ENCODE data around the gene LRRIQ1. TPM values are rescaled to one million over a fixed set of nuclear protein-coding genes. Genes with fewer than 3 reads are reported as not detected.
A peak's percentile ranks its signal among the peaks of the same experiment; 100 is the strongest.

LRRIQ1 gene
- total and polyA plus RNA-seq, 2 experiments from 2014 or later: 1.4 to 4.0 TPM

DNA sequence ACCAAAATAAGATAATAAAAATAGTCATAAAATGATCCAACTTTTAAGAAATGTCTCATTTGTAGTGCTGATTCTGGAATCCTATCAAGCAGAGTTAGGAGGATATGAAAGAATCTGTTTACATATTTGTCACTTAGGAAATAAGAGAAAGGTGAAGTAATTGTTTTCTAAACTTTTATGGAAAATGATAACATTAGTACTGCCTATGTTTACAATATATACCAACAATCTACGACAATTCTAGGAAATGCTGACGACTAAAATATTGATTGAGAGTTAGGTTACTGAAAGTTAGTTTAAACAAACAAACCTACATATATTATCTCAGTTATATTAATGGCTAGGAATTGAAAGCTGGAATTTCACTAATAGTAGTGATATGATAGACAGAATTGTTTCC is 18.1 kb upstream of the LRRIQ1 start (continued):
- TF ChIP-seq EZH2phosphoT487 (IDR thresholded peaks at IDR 0.05; ENCODE audit: unreplicated experiment) (no peak), CREB1 (CRISPR knock-in tag; IDR thresholded peaks at IDR 0.05; ENCODE audit: low read depth) (no peak), EZH2 (IDR thresholded peaks at IDR 0.05; ENCODE audit: low read depth, unreplicated experiment) (no peak), POLR2AphosphoS5 (IDR thresholded peaks at IDR 0.05; ENCODE audit: low read depth) (no peak), ZNF331 (CRISPR knock-in tag; IDR thresholded peaks at IDR 0.05; ENCODE audit: low read depth) (no peak)
- TF ChIP-seq, protein P1, sequence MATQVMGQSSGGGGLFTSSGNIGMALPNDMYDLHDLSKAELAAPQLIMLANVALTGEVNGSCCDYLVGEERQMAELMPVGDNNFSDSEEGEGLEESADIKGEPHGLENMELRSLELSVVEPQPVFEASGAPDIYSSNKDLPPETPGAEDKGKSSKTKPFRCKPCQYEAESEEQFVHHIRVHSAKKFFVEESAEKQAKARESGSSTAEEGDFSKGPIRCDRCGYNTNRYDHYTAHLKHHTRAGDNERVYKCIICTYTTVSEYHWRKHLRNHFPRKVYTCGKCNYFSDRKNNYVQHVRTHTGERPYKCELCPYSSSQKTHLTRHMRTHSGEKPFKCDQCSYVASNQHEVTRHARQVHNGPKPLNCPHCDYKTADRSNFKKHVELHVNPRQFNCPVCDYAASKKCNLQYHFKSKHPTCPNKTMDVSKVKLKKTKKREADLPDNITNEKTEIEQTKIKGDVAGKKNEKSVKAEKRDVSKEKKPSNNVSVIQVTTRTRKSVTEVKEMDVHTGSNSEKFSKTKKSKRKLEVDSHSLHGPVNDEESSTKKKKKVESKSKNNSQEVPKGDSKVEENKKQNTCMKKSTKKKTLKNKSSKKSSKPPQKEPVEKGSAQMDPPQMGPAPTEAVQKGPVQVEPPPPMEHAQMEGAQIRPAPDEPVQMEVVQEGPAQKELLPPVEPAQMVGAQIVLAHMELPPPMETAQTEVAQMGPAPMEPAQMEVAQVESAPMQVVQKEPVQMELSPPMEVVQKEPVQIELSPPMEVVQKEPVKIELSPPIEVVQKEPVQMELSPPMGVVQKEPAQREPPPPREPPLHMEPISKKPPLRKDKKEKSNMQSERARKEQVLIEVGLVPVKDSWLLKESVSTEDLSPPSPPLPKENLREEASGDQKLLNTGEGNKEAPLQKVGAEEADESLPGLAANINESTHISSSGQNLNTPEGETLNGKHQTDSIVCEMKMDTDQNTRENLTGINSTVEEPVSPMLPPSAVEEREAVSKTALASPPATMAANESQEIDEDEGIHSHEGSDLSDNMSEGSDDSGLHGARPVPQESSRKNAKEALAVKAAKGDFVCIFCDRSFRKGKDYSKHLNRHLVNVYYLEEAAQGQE (IDR thresholded peaks at IDR 0.05; ENCODE audit: unreplicated experiment): no peak

DNA sequence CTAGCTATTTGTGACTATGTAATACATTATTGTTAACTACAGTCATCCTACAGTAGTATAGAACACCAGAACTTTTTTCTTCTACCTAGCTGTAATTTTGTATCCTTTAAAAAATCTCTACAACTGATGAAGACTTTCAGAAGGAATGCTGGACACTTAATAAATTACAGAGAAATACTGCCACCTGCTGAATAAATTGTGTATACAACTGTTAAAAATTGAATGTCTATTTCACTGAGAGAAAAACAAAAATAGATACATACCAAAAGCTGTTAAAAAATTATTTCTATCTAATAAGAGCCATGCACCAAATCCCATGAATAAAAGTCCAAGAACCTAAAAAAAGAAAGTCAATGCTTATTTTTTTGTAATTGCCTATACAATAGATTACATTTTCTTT is 6.7 kb upstream of the LRRIQ1 start:
- Mint-ChIP-seq H3K4me1 (no peaks in the 10 kb centered on the region), H3K4me3 (no peak overlapping the region), H3K27me3 (ENCODE audit: insufficient read depth, low read depth, poor library complexity) (no peaks in the 10 kb centered on the region), H3K27ac (no peak overlapping the region), H3K36me3 (ENCODE audit: low read depth) (no peaks in the 10 kb centered on the region), H3K9me3 (no peaks in the 10 kb centered on the region)
- no peaks in the 10 kb centered on the region for H3K9me2 ChIP-seq (ENCODE audit: insufficient read depth)
- TF ChIP-seq, protein P2, sequence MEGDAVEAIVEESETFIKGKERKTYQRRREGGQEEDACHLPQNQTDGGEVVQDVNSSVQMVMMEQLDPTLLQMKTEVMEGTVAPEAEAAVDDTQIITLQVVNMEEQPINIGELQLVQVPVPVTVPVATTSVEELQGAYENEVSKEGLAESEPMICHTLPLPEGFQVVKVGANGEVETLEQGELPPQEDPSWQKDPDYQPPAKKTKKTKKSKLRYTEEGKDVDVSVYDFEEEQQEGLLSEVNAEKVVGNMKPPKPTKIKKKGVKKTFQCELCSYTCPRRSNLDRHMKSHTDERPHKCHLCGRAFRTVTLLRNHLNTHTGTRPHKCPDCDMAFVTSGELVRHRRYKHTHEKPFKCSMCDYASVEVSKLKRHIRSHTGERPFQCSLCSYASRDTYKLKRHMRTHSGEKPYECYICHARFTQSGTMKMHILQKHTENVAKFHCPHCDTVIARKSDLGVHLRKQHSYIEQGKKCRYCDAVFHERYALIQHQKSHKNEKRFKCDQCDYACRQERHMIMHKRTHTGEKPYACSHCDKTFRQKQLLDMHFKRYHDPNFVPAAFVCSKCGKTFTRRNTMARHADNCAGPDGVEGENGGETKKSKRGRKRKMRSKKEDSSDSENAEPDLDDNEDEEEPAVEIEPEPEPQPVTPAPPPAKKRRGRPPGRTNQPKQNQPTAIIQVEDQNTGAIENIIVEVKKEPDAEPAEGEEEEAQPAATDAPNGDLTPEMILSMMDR (conservative IDR thresholded peaks at IDR 0.05; ENCODE audit: low read depth in 2 of 2): peak in 1 of 2 experiments; percentile 84; a peak in 3 of 4 replicates
- TF ChIP-seq EZH2phosphoT487 (IDR thresholded peaks at IDR 0.05; ENCODE audit: unreplicated experiment): no peak
- no peaks in the 10 kb centered on the region for H3K4me1 ChIP-seq (ENCODE audit: insufficient read depth)
- H3K36me3 ChIP-seq (ENCODE audit: insufficient read depth): no peaks in the 10 kb centered on the region
- H3K79me2 ChIP-seq (replicated peaks; ENCODE audit: insufficient read depth): no peaks in the 10 kb centered on the region
- H3K27me3 ChIP-seq (ENCODE audit: insufficient read depth): no peaks in the 10 kb centered on the region
- H4K20me1 ChIP-seq (replicated peaks; ENCODE audit: insufficient read depth): no peaks in the 10 kb centered on the region
- H3K27ac ChIP-seq (ENCODE audit: low read depth): no peak overlapping the region
- no peak overlapping the region for H2AFZ ChIP-seq
- peak; percentile 70 for DNase-seq (ENCODE audit: low spot score)
- no peak overlapping the region for H3K4me2 ChIP-seq
- no peaks in the 10 kb centered on the region for H3F3A ChIP-seq (replicated peaks; ENCODE audit: low read depth)
- no peak overlapping the region for H3K4me3 ChIP-seq
- ATAC-seq: no peak

DNA sequence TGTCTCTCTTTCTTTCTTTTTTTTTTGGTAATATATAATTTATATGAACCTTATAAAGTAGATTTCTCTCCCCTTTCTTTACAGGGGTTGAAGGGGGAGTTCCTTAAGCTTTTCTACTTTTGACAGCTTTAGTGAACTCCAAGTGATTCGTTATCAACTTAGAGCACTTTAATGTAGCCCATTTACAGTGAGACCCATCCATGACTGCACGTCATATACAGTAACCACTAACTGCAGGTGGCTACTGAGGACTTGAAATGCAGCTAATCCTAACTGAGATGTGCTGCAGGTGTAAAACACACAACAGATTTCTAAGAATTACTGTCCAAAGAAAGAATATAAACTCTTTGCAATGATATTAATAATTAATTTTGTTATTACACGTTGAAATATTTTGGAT is 582 bp downstream of the LRRIQ1 start:
- H2AFZ ChIP-seq: peak overlapping the region; percentile 80
- no peak overlapping the region for H3K27ac ChIP-seq (ENCODE audit: low read depth)
- Mint-ChIP-seq H3K4me1 (peaks cover 2% of the 10 kb centered on the region; the same call in 1 of the 3 replicates), H3K27me3 (ENCODE audit: insufficient read depth, low read depth, poor library complexity) (peaks cover 2% of the 10 kb centered on the region), H3K27ac (no peak overlapping the region; the same call in 1 of the 2 replicates), H3K4me3 (peak overlapping the region; percentile 96), H3K36me3 (ENCODE audit: low read depth) (no peaks in the 10 kb centered on the region), H3K9me3 (no peaks in the 10 kb centered on the region)
- no peaks in the 10 kb centered on the region for H3K36me3 ChIP-seq (ENCODE audit: insufficient read depth)
- H3K27me3 ChIP-seq (ENCODE audit: insufficient read depth): no peaks in the 10 kb centered on the region
- H3K79me2 ChIP-seq (replicated peaks; ENCODE audit: insufficient read depth): no peaks in the 10 kb centered on the region
- H3K9me2 ChIP-seq (ENCODE audit: insufficient read depth): no peaks in the 10 kb centered on the region
- H3F3A ChIP-seq (replicated peaks; ENCODE audit: low read depth): no peaks in the 10 kb centered on the region
- H3K4me2 ChIP-seq: peak overlapping the region; percentile 74
- H3K4me1 ChIP-seq (ENCODE audit: insufficient read depth): no peaks in the 10 kb centered on the region
- peak overlapping the region; percentile 53 for H3K4me3 ChIP-seq
- no peaks in the 10 kb centered on the region for H4K20me1 ChIP-seq (replicated peaks; ENCODE audit: insufficient read depth)
- DNase-seq (ENCODE audit: low spot score) (no peak), ATAC-seq (peak; percentile 32; the same call in 2 of the 3 replicates)
- TF ChIP-seq JUNB (IDR thresholded peaks at IDR 0.05; ENCODE audit: unreplicated experiment) (no peak), STAT1 (IDR thresholded peaks at IDR 0.05; ENCODE audit: unreplicated experiment) (no peak), ZNF114 (CRISPR knock-in tag; IDR thresholded peaks at IDR 0.05) (no peak), EZH2 (IDR thresholded peaks at IDR 0.05; ENCODE audit: low read depth, unreplicated experiment) (no peak), NANOG (IDR thresholded peaks at IDR 0.05; ENCODE audit: borderline replicate concordance) (no peak), EZH2phosphoT487 (IDR thresholded peaks at IDR 0.05; ENCODE audit: unreplicated experiment) (no peak)
- TF ChIP-seq, protein P3, sequence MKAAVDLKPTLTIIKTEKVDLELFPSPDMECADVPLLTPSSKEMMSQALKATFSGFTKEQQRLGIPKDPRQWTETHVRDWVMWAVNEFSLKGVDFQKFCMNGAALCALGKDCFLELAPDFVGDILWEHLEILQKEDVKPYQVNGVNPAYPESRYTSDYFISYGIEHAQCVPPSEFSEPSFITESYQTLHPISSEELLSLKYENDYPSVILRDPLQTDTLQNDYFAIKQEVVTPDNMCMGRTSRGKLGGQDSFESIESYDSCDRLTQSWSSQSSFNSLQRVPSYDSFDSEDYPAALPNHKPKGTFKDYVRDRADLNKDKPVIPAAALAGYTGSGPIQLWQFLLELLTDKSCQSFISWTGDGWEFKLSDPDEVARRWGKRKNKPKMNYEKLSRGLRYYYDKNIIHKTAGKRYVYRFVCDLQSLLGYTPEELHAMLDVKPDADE (IDR thresholded peaks at IDR 0.05): no peak
- TF ChIP-seq, protein P1 (IDR thresholded peaks at IDR 0.05; ENCODE audit: unreplicated experiment): no peak

Data from GM23338 (cell line).